HepG2 (cell line): Measurements from ENCODE around the gene FOXD2. TPM values are rescaled to one million over a fixed set of nuclear protein-coding genes. Genes with fewer than 3 reads are reported as not detected.
"Not testable (repeated sequence)": the region's sequence is repeated elsewhere in the genome, so short reads cannot be mapped to it uniquely, and the experiment has no call there.

ENCODE experiments used
- ATAC-seq: fragments of 200-7000 bp; cut with Tn5 transposase; 3 replicates; pipeline ENCODE4 v1.9.1; 2020; ENCODE audit warnings: mild to moderate bottlenecking, moderate library complexity
- BruUV-seq: library from RNA; stranded (reverse); fragments of 400-500 nt; replicated peaks from 2 replicates; lab custom pipeline; 2021; lab: Mats Ljungman, UMichigan
- CTCF ChIA-PET: fragments of 300-600 bp; formaldehyde crosslinking; extraction: SDS; loops from one replicate; lab custom pipeline; 2021; ENCODE audit warnings: low total read pairs, inconsistent platforms, low intra/inter-chr PET ratio; lab: Yijun Ruan, JAX
- POLR2A ChIA-PET: fragments of 350-600 bp; sonication (Branson Sonifier 250); formaldehyde crosslinking; loops from one replicate; lab custom pipeline; 2020; ENCODE audit warnings: antibody characterized with exemption, inconsistent platforms; lab: Yijun Ruan, JAX
- DNase-seq: peaks from one replicate; pipeline ENCODE4 v3.0.0-alpha.2; 2015; ENCODE audit warnings: low spot score
- FAIRE-seq: peaks from 3 replicates; lab custom pipeline; 2011; peaks lifted over from hg19 to GRCh38; lab: Jason Lieb, UNC
- H2AFZ ChIP-seq: one replicate; pipeline ENCODE4 v1.6.1; 2011; ENCODE audit warnings: low read length, inconsistent platforms
- H3K27ac ChIP-seq: fragments of 300-600 bp; 3 replicates; pipeline ENCODE4 v1.8.0; 2011; ENCODE audit warnings: mixed run types, mild to moderate bottlenecking, mixed read lengths, low read length, inconsistent platforms; ENCODE audit not compliant: insufficient read depth; ENCODE audit errors: extremely low read length
- H3K27me3 ChIP-seq, 2 experiments: fragments of 200-600 bp in 1 of 2; 2 replicates in 1 of 2; 3 replicates in 1 of 2; pipeline versions ENCODE4 v1.6.0 to v1.8.0; 2011; ENCODE audit warnings: low read length in 2 of 2, mild to moderate bottlenecking in 2 of 2, moderate library complexity in 2 of 2, inconsistent platforms in 1 of 2; ENCODE audit not compliant: insufficient read depth in 2 of 2, control insufficient read depth in 1 of 2
- H3K36me3 ChIP-seq, 2 experiments: fragments of 200-600 bp in 1 of 2; replicated peaks in 1 of 2; 2 replicates in 1 of 2; 3 replicates in 1 of 2; pipeline versions ENCODE4 v1.5.1 to v1.8.0; 2011; ENCODE audit warnings: low read length in 2 of 2, inconsistent platforms in 1 of 2; ENCODE audit not compliant: insufficient read depth in 2 of 2, control insufficient read depth in 1 of 2
- H3K4me1 ChIP-seq: 2 replicates; pipeline ENCODE4 v1.5.1; 2012; ENCODE audit warnings: low read length, inconsistent platforms; ENCODE audit not compliant: insufficient read depth
- H3K4me2 ChIP-seq: 2 replicates; pipeline ENCODE4 v1.6.0; 2011; ENCODE audit warnings: low read depth, low read length, inconsistent platforms
- H3K4me3 ChIP-seq, 3 experiments: fragments of 200-600 bp in 1 of 3; sonication (generic), shearing (Covaris generic) in 1 of 3; replicated peaks in 1 of 3; 2 replicates each; pipeline ENCODE4 v1.5.1; 2011 to 2016; ENCODE audit warnings: low read length in 3 of 3, inconsistent platforms in 2 of 3, low read depth in 2 of 3, mild to moderate bottlenecking in 2 of 3, control low read depth in 1 of 3, mixed read lengths in 1 of 3; ENCODE audit not compliant: insufficient read depth in 1 of 3
- H3K79me2 ChIP-seq: one replicate; pipeline ENCODE4 v1.6.1; 2011; ENCODE audit warnings: low read length, inconsistent platforms; ENCODE audit not compliant: insufficient read depth
- H3K9ac ChIP-seq: 2 replicates; pipeline ENCODE4 v1.6.0; 2011; ENCODE audit warnings: mild to moderate bottlenecking, low read depth, low read length, inconsistent platforms; ENCODE audit not compliant: insufficient read depth
- H3K9me3 ChIP-seq: 2 replicates; pipeline ENCODE4 v1.5.1; 2012; ENCODE audit warnings: mild to moderate bottlenecking, low read length
- H4K20me1 ChIP-seq: 2 replicates; pipeline ENCODE4 v1.6.0; 2011; ENCODE audit warnings: inconsistent platforms, mild to moderate bottlenecking, low read length, moderate library complexity; ENCODE audit not compliant: insufficient read depth
- HHEX ChIP-seq: IDR thresholded peaks from 2 replicates; pipeline ENCODE4 v1.6.1; 2016; ENCODE audit warnings: control low read depth
- NCOR1 ChIP-seq: fragments of 200-600 bp; sonication (generic); IDR thresholded peaks from 2 replicates; pipeline ENCODE4 v1.7.0; 2017; ENCODE audit warnings: antibody characterized with exemption, low read length, borderline replicate concordance
- ZNF260 ChIP-seq: sonication (generic); formaldehyde crosslinking; IDR thresholded peaks from 2 replicates; pipeline ENCODE4 v1.4.0; 2020; ENCODE audit warnings: missing genetic modification reagents, low read depth, mild to moderate bottlenecking, borderline replicate concordance
- ZNF335 ChIP-seq: sonication (generic); formaldehyde crosslinking; IDR thresholded peaks from 2 replicates; pipeline ENCODE4 v1.4.0; 2020; ENCODE audit warnings: missing genetic modification reagents
- WGBS: methylation state at CpG from one replicate; pipeline ENCODE4 v1.1.6; 2017; ENCODE audit warnings: low lambda C conversion rate; 5-methylcytosine and 5-hydroxymethylcytosine counted together
- in situ Hi-C: cut with HindIII; loops from 2 replicates; pipeline ENCODE4 v1.10.0; 2017; ENCODE audit warnings: low pct_unique_long_range_greater_than_20kb; ENCODE audit not compliant: extremely low pct_ligation_motif_present
- intact Hi-C: fragments of 100-400 bp; cut with micrococcal nuclease; formaldehyde crosslinking; loops from one replicate; pipeline ENCODE4 v1.10.0; 2022; ENCODE audit not compliant: unreplicated experiment
- polyA plus RNA-seq, 8 experiments: library from polyadenylated mRNA; depleted of rRNA in 3 of 8; stranded (reverse) in 7 of 8; unstranded in 1 of 8; fragments of >200 nt; fragmentation: Illumina TruSeq in 4 of 8; extraction: Trizol in 4 of 8; gene quantifications; 2 replicates each; pipeline versions ENCODE4 v1.2.1 to v1.2.3, GENCODE V29; 2011 to 2016; ENCODE audit warnings: low read depth in 4 of 8, missing spikeins in 1 of 8, mixed read lengths in 1 of 8; ENCODE audit not compliant: insufficient read depth in 1 of 8
- total RNA-seq, 5 experiments: library from RNA; depleted of rRNA; stranded (reverse); fragments of >200 nt; fragmentation: Illumina TruSeq; extraction: Trizol; gene quantifications; 2 replicates each; pipeline ENCODE4 v1.2.3, GENCODE V29; 2016; ENCODE audit warnings: low read depth in 1 of 5
- TF ChIP-seq, protein P1 (sequence below): sonication (generic); formaldehyde crosslinking; IDR thresholded peaks from 2 replicates; pipeline ENCODE4 v1.8.1; 2023; ENCODE audit warnings: mild to moderate bottlenecking, missing genetic modification reagents, borderline replicate concordance

The FOXD2 gene
- total and polyA plus RNA-seq, 2 of the 13 experiments (the other 11 are each of a cell fraction or from before 2014, with no cell fraction given) = 0.01 to 0.09 TPM

- H3K4me1 ChIP-seq = no peaks in the 10 kb centered on the region
- BruUV-seq = no TSS peak
- CTCF ChIA-PET = no interaction called here
- no peak for FAIRE-seq
- H3K4me2 ChIP-seq = no peak overlapping the region
- TF ChIP-seq ZNF335 = no peak
- TF ChIP-seq NCOR1 = no peak
- TF ChIP-seq, protein P1, sequence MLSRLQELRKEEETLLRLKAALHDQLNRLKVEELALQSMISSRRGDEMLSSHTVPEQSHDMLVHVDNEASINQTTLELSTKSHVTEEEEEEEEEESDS (CRISPR knock-in tag) = no peak
- TF ChIP-seq ZNF260 (CRISPR knock-in tag) = no peak
- no peak for TF ChIP-seq HHEX
- 69% methylated on average over 1 of the region's 1 CpG for WGBS
- H3K36me3 ChIP-seq = no peaks in the 10 kb centered on the region
- H3K27ac ChIP-seq = no peak overlapping the region
- no peak overlapping the region for H3K9ac ChIP-seq
- POLR2A ChIA-PET = interaction anchor here (1.9 kb wide), 1 partner anchor 15 kb away, joined by 5 read pairs; the partner anchor contains the start of gene FOXD2
- H3K4me3 ChIP-seq = no peak overlapping the region
- no peaks in the 10 kb centered on the region for H3K9me3 ChIP-seq
- no peak for ATAC-seq
- in situ Hi-C loops (loop anchor here (5.0 kb wide), 1 partner anchor 260 kb away; no protein-coding TSS in a partner anchor), intact Hi-C loops (loop anchor here (5.0 kb wide), 1 partner anchor 275 kb away; no protein-coding TSS in a partner anchor)
- no peak for DNase-seq
- no peaks in the 10 kb centered on the region for H3K79me2 ChIP-seq
- H2AFZ ChIP-seq = no peak overlapping the region
- H3K27me3 ChIP-seq = peaks cover 7 to 64% of the 10 kb centered on the region in 2 experiments; a peak in 4 of 5 replicates
- 0 out of 2 replicates have a peak, but pooled peaks cover 4% of the 10 kb centered on the region for H4K20me1 ChIP-seq
Measured at GRCh38 chr1:47452426-47452825, 14.6 kb downstream of the FOXD2 start.

DNA sequence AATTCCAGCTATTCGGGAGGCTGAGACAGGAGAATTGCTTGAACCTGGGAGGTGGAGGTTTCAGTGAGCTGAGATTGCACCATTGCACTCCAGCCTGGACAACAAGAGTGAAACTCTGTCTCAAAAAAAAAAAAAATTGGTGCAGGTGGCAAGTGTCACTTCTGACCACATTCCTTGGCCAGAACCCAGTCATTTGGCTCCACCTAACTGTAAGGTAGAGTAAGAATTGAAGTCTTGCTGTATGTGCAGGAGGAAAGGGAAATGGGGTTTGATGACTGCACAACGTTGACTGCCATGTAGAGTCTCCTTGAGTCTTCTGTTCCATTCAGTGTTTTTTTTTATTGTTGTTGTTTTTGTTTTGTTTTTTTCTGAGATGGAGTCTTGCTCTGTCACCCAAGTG lies 16.1 kb downstream of the FOXD2 start:
- H3K79me2 ChIP-seq, CTCF ChIA-PET, H2AFZ ChIP-seq, ATAC-seq, H4K20me1 ChIP-seq, H3K4me3 ChIP-seq, H3K9me3 ChIP-seq, H3K4me1 ChIP-seq, H3K27ac ChIP-seq, DNase-seq, H3K9ac ChIP-seq, POLR2A ChIA-PET, FAIRE-seq, H3K4me2 ChIP-seq, BruUV-seq, H3K36me3 ChIP-seq: not testable (repeated sequence)
- H3K27me3 ChIP-seq = peaks cover 6 to 61% of the 10 kb centered on the region in 2 experiments
- WGBS = 33% methylated on average over 2 of the region's 2 CpGs
- in situ Hi-C loops (loop anchor here (5.0 kb wide), 1 partner anchor 258 kb away; no protein-coding TSS in a partner anchor), intact Hi-C loops (loop anchor here (5.0 kb wide), 1 partner anchor 273 kb away; no protein-coding TSS in a partner anchor)
